HG03103 (cell line): ENCODE data around the gene CALD1.

Experiments
- ATAC-seq: cut with Tn5 transposase; IDR thresholded peaks from one replicate; pipeline ENCODE4 v1.9.1; 2021; ENCODE audit warnings: low read depth; ENCODE audit not compliant: unreplicated experiment

CALD1 gene

DNA sequence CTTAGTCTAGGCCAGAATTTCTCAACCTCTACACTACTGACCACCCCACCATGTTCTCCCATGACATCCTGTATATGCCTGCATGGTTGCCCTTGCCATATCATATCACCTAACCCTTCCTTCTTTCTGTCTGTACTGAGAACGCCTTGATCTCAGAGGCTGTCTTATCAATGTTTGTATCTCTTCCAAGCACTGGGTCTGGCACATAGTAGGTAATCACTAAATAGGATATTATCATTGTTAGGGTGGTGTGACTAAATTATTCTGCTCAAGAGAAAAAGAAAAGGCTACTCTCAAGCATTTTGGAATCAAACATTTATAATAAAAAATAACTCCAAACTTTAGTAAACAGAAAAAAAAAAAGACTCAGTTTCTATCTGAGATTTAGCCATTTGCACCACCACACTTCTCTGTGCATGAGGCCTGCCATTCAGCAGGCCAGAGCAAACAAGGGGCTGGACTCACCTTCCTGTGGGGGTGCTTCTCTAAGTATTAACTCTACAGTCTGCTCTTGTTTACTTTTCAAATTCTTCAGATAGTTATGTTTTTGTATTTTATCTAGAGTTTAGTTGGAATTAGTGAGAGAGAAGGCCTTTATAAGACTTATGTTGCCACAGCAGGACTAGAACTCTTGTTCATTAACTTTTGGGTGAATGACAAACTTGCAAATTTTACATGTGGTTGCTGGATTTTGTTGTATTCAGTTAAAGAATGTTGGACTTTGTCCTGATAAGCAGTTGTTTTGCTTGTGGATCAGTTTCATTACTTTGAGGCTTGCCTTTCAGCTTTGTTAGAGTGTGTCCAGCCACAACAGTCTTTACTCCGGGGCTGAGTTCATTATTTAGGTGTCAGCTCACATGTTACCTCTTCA, 212.3 kb downstream of the CALD1 start:
- no peak for ATAC-seq

- ATAC-seq = peak; percentile 74
These were observed 213.3 kb downstream of the CALD1 start for GRCh38 chr7:134992626-134993179.

- no peak for ATAC-seq
These were observed 214.5 kb downstream of the CALD1 start for GRCh38 chr7:134993877-134994456.

DNA sequence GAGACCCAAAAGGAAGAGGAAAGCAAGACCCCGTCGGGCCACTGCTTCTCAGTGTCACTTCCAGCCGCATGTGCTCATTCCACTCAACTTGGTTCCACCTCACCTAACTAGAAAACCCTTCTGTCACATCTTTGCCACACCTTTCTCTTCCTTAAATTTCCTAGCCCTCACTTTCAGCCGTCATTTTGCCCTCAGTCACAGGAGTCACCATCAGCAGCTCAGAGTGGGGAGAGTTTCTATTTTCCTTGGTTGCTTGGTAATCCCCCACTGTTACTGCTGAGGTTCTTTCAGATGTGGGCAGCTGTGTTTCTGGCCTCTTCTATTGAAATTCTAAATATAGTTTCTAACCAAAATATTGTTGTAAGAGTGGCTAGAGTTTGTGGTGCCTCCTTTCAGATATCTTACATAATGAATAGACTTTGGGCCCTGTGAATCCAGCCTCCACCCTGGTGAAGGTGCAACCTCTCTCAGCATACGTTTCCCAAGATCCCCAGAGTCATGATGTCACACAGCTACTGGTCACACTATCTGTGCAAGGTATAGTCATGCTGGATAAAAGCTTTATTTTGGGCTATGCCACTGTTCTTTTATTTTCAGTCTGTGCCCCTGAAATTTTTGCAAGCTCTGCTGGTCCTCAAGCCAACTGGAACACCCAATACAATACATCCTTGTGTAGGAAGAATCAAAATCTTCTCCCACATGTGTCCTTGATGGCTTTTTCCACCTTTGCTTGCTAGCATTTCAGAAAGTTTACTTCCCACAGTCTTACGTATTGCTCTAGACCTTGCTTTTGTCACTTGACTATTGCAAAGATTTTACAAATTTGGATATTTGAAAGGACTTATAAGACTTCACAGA, 216.0 kb downstream of the CALD1 start:
- peak; percentile 34 for ATAC-seq

GRCh38 chr7:134996097-134996550, 216.7 kb downstream of the CALD1 start:
- peak; percentile 35 for ATAC-seq

DNA sequence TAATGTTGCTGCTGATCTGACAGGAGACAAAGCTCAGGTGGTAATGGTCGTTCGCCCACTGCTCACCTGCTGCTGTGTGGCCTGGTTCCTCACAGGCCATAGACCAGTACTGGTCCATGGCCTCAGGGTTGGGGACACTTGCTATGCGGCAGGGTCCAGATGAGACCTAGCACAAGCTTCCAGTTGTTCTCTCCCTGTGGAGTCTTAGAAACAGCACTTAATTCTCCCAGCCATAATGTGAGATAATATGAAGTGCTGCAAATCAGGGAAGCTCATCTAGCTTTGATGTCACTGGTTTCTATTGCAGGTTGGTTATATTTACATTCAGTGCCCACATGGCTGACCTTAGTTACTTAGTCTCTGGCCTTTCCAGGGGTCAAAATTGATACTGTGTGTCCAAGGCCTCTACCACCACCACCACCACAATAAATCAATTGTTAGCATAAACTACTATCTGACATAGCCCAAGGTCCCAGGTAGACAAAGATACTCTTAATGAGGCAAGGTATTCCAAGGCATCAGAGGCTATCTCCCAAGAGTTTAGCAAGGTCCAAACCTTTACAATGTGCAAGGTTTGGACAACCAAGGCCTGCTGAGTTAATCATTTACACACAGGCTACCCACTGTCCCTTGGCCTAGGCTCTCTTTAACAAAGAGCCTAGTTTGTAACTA, 217.9 kb downstream of the CALD1 start:
- no peak for ATAC-seq

- no peak for ATAC-seq
These were observed 219.7 kb downstream of the CALD1 start for GRCh38 chr7:134999136-134999535.

DNA sequence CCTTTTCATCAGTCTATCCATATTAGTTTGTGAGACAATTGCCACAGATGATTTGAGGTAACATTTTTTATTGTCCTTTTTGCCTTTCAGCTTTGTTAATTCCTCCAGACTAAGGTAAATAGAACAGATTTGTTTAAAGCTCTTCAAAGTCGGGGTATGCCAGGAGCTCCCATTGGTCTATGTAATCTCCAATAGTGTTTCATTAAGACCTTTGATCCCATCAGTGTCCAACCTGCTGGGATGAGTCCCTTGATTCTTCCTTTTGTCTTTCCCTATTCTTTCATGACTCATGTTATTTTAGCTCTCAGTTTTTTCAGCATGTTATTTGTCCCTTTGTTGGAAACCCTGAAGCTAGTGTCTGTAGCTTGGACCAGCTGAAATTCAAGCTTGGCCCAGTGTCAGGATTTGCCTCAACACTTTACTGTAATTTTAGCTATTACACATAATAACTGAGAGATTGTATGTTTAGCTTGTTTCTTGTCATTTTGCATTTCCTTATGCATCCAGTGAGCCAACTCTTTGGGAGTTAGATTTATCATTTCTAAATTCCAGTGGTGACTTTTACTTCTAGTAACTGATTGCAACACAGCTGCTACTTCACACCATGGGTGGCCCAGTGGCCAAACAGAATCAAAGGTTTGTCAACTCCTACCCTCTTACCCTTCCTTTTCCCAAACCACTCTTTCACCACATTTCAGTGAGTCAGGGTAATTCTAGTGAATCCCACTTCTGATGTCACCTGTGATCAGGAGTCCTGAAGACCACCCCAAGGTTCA, 222.1 kb downstream of the CALD1 start:
- ATAC-seq = no peak

DNA sequence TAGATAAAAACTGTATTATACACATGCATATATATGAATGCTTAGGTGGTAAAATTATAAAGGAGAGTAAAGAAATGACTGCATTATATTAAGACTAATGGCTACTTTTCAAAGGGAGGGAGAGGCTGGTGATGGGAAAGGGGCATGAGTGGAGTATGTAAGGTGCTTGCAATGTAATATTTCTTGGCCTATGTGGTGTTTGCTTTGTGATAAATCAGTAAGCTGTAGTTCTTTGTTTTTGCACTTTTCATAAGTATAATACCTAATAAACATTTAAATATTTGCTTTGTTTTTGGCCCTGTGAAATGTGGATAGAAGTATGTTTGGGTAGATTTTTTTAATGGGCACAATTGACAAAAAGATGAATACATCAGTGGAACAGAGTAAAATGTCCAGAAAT, 232.8 kb downstream of the CALD1 start:
- no peak for ATAC-seq
